Activated effector memory CD4-positive, alpha-beta T cell treated with Interleukin-2 at 50 U/mL for 16 hours (primary cell): ENCODE measurements around the gene CCDC70.
"Not testable (repeated sequence)": the region's sequence is repeated elsewhere in the genome, so short reads cannot be mapped to it uniquely, and the experiment has no call there.

Experiments
- DNase-seq: peaks from one replicate; pipeline ENCODE4 v3.0.0-alpha.2; 2020

CCDC70 gene

DNA sequence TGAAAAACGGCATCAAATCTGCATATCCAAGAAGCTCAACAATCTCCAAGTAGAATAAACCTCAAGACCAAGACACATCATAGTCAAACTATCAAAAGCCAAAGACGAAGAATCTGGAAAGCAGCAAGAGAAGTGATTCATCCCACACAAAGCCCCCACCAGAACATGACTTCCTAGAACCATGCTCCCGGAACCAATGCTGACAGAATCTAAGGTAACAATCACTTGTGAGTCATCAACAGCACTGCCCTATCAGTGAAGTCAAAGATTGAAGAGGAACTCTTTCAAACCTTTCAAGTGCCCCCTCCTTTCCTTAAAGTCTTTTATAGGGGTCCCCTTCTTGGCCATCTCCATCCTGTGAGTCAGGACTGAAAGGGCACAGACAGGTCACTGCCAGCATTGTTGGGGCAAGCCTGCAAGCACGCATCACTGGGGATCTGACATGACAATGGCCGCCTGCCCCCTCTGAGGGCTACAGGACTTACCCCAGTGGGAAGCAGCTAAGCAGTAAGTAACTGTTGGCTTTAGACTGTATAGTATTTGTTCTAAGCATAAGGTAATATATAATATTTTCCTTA lies at the start of gene CCDC70:
TSS of gene CCDC70 (plus strand) at position 247 of the 578 bp plus-strand sequence. CDS start 3,443 bp downstream, outside the sequence.
- no peak for DNase-seq

DNA sequence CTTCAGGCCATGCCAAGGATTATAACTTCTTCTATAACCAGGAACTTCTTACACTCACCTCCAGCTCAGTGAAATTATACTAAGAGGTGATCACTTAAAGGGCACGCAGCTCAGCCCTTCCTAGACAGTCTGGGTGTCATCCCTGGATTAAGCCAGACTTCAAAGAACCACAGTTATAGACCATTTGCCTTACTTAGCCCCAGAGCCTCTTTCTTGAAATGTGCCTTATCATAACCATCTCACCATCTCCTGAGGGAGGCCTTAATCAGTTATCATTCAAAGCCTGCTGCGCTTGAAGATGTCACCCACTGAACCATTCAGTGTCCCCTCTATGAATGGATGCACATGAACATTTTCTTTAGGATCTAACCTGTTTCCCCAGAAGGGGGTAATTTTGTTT lies 47.7 kb upstream of the CCDC70 start:
- DNase-seq = no peak

DNA sequence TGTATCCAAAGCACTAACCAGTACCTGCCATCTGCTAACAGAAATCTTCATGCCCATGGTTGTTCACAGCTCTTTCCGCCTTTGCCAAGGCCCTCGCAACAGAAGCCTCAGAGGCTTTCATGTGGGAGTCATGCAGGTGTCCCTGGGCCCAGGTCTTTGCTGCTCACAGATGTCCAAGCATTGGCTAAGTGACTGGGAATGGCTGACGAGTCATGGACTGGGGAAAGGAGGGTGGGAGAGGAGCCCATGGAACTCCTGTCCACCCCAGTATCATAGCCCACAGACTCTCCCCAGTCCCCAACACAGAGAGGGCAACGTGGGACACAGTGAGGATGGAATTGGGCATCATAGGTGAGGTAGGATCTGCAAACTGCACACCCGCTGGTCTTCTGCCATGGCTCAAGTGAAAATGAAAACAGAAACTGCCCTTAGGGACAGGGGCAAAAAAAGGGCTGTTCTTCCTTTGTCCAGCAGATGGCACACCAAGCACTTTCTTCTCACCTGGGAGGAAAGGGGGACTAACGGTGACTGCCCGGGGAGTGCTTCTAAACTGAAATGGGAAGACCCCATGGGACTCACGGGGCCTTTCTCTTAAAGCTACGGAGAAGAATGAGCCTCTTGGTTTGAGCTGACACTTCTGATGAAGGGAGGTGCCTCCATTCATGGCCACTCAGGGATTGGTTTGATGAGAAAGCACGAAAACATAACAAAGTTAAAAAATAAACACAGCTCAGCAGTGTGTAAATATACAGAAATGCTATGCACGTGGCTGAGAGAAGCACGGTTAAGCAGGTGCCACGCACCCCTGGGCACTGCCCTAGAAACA lies 46.7 kb upstream of the CCDC70 start:
- peak; percentile 64 for DNase-seq

DNA sequence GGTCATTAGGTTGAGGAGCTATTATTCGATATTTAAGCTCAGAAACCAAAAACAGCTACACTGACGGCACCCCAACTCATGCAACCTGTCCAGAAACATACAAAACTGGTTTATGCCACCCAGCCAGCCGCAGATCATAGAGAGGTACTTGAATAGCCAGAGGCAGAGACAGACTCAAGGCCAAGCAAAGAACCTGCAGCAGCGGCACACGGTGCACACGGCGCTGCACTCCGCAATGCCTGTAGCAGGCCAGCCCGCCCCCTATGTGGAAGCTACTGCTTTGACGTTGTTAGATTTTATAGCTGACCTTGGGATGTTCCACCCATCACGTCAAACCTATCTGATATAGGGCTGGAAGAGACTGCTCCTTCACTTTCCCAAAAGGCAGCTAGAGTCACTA lies 45.9 kb upstream of the CCDC70 start:
- no peak for DNase-seq

DNA sequence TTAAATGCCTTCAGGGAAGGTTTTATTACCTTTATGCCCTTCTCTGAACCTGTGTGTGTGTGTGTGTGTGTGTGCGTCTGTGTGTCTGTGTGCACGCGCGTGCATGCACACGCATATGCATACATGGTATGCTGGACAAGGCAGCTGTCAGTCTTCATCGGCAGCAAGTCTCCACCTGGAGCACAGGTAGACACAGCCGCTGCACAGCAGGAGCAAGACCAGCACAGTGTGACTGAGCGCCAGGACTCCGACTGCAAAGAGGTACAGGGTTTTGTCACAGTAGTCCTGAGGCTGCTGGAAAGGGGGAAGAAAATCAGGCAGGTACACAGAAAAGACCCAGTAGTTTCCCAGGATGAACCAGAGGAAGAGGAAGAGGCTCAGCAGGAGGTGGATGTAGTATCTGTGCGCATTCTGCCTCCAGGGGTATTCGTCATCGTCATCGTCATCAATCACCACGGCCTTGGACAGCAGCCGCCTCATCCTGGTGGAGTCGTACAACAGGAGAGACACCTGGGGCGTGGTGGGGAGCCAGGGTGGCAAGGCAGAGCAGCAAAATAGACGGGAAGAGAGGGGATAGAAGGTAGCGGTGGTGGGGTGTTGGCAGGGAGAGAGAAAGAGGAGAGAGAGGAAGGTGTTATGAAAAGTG lies 45.0 kb upstream of the CCDC70 start:
- DNase-seq = no peak

DNA sequence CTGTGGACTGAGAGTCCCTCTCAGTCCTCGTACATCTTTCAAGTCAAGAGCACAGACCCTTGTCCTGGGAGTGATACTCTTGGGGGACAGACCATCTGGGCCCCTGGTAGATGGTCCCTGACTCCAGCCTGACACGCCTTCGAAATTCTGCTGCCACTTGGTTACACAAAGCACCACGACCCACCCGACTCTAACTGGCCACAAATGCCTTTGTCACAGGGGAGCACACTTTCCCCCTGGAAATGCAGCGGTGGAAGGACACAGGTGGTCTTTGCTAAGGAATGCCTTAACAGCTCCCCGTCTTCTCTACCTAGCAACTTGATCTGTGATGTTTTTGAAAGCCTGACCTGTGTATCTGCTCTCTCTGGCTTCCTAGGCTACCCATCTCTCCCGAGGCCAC lies 44.1 kb upstream of the CCDC70 start:
- no peak for DNase-seq

DNA sequence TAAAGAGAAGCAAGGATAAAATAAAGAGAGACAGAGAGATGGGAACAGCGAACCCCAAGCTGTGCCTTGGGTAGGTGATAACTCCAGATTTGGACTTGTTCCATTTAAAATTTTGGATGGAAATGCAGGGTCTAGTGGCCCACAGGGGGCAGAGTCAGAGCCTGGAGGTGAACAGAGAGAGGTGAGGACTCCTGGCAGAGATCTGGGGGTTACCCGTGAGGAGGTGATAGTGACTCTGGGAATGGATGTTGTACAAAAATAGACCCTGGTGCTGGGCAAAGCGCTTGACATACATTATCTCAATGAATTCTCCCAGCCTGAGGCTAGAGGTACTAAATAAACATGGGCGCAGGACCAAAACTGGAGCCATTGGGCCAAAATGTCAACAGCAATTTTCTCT lies 43.5 kb upstream of the CCDC70 start:
- DNase-seq = no peak

DNA sequence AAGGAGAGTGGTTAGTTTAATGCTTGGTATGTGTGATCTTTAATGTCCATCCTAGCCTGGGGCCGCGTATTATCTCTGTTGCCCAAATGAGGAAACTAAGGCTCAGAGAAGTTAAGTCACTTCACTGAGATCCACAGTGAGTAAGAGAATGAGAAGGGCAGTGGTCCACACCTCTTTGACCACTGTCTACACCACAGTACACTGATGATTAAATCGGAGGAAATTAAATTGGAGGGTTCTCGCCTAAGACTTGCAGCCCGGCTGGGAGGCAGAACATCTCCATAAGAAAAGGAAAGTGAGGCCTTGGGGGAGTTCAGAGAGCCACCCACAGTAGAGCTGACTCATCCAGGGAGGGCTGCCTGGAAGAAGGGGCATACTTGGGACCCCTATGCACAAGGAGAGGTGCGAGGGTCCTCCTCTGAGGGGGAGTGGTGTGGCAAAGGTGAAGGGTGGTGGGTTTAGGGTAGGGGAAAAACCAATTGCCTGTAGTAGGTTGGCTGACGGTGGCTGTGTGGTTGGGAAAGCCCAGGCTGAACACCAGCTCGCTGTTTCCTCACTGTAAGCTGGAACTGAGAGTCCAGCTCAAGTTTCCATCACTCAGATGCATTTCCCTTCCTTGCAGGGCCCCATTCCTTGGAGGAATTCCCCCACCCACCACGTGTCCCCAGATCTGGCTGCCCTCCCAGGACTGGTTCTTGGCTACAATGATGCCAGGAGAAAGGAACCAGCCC lies 42.8 kb upstream of the CCDC70 start:
- no peak for DNase-seq

DNA sequence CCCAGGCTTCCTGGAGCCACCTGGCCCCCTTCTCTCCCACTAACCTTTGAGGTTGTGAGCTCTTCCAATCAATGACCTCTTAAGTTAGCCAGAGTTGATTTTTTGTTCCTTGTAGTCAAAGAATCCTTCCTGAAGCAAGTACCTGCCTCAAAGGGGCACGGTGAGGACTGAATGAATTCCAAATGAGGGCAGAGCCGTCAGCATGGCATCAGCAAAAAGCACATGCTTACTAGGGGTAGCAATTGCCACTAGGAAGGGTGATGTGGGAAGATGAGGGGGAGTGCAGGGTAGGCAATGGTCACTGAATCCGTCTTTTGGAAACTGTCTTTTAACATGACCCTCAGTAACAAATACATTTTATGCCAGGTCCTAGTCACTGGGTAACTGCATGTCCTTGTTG lies 42.2 kb upstream of the CCDC70 start:
- DNase-seq = no peak

DNA sequence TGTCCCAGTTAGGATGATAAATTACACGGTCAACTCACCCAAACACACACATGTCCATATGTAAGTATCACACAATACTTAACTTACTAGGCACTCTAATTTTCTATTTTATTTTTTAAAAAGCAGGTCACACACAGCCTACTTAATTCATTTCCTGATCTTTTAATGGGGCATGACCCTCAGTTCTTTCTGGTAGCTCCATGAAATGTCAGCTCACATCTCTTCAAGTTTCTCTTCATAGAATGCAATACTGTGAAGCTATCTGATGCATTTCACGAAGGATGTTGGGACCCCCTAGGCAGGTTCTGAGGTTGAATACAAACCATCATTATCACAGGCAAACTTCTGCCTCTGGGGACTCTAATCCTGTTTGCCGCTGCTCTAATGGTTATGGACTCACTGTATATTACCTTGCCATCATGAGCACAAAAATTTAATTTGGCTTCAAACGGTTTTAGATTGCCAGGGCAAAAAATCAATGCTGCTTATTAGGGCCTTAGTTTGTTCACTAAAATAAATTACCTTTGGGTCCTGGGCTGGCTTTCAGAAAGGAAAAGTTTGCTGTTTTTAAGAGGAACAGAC lies 41.7 kb upstream of the CCDC70 start:
- no peak for DNase-seq

DNA sequence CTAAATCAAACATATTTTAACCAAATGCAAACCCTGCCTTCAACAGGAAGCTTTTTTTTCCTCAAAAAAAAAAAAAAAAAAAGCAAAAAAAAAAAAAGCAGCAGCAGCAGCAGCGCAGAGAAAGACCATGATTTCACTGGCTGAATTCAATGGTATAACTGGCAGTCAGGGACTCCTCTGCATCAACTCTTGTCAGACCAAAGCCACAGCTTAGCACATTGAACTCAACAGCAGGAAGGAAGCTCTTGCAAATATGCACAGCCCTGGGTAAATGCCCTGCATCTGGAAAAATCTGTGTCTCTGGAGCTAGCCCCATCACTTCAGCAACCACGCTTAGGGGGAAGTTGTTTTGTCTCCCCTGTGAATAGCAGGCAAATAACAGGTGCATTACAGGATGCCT lies 40.2 kb upstream of the CCDC70 start:
- no peak for DNase-seq

DNA sequence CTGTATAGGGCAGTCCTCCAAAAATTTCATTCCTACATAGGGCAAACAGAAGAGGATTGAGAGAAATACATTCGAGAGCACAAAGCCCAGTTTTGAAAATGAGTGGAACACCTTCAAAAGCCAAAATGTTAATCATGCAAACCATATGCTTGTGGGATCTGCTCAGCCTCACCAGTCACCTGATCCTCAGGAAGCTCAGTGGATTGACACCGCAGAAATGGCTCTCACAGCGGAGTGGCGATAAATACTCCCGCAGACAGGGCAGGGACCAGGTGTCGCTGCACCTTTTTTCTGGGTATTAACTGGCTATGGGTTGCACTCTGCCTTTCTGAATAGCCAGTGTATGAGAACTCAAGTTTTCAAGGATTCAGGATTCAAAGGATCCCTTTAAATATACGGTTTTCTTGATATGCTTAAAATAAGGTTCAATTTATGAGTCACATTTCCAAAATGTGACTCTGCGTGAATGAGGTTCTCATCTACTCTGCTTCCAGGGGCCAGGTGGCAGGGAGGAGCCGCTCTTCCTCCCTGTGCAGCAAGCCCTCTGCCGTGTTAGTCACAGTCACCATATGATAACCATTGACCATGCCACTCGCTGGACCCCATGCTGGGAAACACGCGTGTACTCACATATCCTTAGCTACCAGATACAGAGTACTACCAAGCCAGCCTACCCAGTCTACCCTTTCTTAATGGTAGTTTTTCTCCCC lies 39.5 kb upstream of the CCDC70 start:
- DNase-seq = no peak

DNA sequence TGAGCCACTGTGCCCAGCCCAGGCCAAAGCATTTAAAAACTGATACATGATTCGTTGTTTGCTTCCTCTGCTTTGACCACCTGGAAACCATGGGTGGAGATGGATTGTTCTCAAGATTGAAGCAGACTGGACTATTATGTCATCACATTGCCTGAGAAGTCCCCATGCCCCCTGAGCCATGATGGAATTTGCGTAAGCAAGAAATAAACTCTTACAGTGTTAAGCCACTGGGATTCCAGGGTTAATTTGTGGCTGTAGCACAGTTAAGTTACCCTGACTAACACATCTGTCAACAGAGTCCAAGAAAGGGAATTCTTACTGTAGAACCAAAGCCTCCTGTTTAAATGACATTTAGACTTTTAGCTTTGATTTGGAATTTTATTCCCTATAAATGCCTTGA lies 38.4 kb upstream of the CCDC70 start:
- DNase-seq = no peak

DNA sequence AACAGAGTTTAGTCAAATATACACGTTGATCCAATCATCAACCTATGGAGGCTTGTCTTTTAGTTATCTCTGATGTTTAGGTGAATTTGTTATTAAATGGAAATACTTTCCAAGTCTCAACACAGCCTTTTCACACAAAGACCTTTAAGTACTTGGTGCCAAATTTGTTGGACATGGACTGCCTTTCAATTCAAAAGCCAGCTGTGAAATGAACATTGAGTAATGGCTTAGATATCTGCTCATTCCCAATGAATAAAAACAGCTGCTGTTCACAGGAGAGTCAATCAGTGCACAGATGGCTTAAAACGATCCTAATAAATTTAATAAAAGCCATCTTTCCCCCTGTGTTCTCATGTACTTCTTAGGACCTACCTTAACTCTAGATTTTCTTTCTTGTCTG lies 37.9 kb upstream of the CCDC70 start:
- no peak for DNase-seq

DNA sequence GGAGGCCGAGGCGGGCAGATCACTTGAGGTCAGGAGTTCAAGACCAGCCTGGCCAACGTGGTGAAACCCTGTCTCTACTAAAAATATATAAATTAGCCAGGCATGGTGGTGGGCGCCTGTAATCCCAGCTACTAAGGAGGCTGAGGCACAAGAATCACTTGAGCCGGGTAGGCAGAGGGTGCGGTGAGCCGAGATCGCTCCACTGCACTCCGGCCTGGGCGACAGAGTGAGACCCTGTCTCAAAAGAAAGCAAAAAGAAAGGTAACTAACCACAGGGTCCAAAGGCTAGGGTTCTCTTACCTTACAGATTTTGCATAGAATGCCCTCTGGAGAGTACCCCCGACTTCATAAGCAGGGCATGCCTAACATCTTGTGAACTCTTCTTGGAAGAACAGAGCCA lies 37.1 kb upstream of the CCDC70 start:
- not testable (repeated sequence) for DNase-seq

DNA sequence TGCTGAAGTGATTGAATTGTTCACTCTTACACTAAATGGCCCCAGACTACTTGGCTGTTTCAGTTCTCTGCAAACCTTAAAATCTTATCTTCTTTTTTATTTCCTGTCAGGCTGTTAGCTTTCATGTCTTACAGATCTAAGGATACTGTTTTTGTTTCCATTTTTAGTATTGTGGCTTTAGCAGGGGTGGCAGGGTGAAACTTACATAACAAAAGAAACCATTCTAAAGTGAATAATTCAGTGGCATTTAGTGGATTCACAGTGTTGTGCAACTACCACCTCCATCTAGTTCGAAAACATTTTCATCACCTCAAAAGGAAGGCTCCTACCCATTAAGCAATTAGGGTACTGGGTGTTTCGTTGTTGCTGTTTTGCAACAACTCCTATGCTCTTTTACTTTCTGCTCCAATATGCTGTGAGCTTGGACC lies 36.6 kb upstream of the CCDC70 start:
- no peak for DNase-seq

DNA sequence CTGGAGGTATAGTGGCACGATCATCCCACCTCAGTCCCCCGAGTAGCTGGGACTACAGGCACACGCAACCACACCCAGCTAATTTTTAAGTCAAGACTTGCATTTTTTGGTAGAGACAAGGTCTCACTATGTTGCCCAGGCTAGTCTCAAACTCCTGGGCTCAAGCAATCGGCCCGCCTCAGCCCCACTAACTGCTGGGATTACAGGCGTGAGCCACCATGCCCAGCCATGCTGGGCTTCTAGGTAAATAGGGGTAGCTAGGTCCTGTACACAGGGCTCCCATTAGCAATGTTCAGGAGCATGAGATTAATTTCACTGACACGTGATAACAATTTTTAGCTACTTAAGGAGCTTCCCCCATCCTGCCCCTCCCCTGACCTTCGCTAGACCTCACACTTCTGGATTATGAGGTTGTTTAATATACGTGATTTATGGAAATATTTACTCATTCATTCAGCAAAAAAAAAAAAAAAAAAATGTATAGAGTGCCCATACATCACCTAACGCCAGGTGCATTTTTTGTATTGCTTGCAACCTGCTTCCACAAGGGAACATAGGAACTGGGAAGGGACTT lies 36.0 kb upstream of the CCDC70 start:
- DNase-seq = no peak

DNA sequence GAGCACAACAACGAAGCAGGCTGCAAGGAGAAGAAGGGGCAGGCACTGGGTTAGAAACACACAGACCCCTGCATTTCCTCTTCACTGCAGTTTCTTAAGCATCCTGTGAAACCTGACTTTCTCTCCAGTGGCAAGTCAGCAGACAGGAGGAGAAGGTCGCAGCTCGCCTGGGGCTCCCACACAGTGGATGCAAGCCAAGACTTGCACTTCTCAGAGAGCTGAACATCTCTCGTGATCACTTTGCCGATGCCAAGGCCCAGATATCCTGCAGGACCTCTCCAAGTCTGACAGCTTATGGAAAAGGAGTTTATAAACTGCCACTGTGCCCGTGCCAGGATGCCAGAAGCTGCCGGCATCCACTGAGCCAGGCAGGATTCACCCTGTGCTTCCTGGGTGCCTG lies 35.2 kb upstream of the CCDC70 start:
- DNase-seq = no peak

DNA sequence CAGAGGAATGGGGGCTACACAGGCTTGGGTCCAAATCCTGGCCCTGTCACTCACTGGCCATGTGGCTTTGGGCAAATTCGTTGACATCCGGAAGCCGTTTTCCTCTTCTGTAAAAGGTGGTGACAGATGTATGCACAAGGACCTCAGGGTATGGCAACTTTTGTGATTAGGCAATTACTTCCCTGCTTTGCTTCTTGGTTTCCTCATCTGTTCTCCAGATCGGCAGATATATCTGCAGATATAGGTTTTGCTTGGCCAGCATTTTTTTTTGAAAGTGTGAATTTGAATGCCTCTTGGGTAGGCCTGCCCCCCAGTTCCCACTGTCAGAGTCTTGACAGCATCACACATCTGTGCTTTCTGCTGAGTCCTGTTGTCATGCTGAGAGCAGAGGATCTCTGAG lies 34.5 kb upstream of the CCDC70 start:
- no peak for DNase-seq

DNA sequence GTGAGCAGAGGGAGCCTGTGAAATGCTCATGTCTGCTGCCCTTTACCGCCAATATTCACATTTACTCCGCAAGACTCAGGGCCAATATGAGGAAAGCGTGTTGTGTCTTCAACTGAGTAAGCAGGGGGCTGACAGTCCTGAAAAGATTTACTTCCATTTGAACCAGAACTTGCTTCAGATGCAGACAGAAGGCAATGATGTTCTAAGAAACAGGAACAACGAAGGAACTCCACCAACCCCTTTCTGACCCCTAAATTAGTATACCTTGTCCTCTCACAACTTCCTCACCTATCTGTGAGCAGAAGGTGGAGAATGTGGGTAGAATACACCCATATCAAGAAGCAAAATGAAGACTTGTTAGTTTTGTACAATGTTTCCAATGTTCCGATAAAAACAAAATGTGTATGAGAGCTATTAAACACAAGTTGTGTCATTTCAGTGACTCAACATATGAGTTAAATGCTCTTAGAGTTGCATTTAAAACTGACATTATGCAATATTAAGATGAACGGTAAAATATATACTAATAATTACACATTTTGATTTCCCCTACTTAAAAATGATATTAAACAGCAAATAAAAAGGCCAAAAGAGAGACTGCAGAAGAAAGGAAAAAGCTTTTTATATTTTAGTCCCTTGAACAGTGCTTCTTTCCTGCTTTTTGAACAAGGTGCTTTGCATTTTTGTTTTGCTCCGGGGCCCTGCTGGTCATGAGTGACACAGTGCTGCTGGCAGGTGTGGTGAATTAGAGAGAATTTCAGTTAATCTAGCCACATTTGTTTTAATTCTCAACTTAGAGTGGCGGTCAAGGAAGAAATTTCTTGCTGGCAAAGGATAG lies 32.8 kb upstream of the CCDC70 start:
- DNase-seq = no peak

DNA sequence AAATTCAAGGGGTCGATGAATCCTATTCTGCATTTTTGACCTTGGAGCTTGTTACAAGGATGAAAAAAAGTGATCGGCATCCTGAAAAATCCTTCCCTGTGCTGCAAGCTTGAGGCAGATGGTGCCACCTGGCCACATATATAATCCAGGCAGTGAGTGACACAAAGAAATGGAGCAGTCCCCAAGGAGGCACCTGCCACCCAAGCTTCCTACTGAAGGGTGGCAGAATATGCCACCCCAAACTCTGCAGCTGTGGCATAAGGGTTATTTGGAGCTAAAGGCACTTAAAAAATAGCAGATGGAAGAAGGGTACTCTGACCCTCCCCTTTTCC lies 32.2 kb upstream of the CCDC70 start:
- DNase-seq = no peak
